ENCODE measurements around the gene DYNLT2.
"Not testable (repeated sequence)": the region's sequence is repeated elsewhere in the genome, so short reads cannot be mapped to it uniquely, and the experiment has no call there.

Gene DYNLT2

GRCh38 chr6:169726963-169727362 lies 24.4 kb downstream of the DYNLT2 start:
- no peak for DNase-seq

GRCh38 chr6:169726049-169726400 lies 25.3 kb downstream of the DYNLT2 start:
- DNase-seq: no peak

DNA sequence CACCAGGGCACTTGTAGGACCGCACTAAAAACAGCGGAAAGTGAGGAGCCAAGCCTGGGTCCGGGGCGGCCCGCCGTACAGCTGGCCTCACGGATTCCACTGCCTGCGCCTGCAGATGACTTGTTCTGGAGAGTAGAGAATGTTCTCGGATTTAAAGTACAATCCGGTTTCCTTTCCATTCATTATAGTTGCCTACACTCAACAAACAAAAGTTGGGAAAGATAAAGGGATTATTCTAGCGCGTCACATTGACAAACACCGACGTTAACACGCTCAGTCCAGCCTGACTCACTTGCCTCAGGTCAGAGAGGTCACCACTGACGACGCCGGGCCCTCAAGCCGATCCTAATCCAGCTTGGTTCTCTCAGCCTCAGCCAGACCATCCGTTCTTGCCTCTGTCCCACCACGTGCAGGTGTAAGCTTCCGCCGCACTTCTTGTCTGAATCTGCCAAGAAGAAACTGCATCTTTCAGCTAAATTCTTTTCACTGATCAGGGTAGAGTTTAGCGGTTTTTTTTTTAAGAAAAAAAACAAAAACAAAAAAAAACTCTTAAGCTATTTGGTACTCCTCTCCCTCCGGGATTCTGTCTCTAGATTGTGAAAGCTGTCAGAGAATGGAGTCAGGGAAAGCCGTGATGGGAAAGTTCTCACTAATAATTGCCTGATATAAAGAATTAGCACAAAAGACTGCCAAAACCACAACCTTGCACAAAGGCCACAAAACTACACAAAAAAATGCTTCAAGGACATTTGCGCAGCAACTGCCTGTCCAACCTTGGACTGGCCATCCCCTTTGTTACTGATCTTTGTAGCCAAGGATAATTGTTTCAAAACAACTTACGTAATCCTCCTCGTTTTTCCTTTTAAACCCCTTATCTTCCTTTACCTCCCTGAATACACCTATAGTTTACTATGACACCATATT lies 26.0 kb downstream of the DYNLT2 start:
- DNase-seq: no peak

DNA sequence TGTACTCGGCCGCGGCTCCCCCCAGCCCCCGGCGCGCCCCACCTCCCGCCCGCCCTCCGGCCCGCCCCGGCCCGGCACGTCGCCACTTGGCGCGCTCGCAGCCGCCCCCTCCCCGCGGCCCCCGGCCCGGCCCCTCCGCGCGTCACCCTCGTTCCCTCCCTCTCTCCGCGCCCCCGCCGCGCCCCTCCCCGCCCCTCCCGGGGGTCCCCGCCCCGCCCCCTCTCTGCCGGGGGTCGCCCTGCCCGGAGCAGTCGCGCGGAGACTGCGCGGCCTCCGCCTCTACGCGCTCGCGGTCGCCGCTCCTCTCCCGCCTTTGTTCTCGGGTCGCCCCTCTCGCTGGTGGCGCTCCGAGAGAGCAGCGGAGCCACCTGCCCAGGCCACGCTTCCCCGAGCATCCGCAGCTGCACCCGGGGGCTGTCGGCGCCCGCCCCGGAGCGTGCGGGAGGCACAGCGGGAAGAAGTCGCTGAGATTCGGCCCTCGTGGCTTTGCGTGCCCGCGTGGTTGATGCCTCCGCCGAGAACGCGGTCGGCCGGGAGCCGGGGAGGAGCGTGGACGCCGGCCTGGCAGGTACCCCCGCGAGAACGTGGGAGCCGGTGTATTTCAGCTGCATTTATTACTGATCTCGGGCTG lies 26.8 kb downstream of the DYNLT2 start, which contains the start of gene PHF10:
Gene PHF10 (minus strand): TSS at position 7 of the 631 bp plus-strand sequence. CDS start 569 bp downstream, outside the sequence.
- DNase-seq: peak; percentile 95

- peak; percentile 14 for DNase-seq
Measured at GRCh38 chr6:169723991-169724493, 27.3 kb downstream of the DYNLT2 start.

DNA sequence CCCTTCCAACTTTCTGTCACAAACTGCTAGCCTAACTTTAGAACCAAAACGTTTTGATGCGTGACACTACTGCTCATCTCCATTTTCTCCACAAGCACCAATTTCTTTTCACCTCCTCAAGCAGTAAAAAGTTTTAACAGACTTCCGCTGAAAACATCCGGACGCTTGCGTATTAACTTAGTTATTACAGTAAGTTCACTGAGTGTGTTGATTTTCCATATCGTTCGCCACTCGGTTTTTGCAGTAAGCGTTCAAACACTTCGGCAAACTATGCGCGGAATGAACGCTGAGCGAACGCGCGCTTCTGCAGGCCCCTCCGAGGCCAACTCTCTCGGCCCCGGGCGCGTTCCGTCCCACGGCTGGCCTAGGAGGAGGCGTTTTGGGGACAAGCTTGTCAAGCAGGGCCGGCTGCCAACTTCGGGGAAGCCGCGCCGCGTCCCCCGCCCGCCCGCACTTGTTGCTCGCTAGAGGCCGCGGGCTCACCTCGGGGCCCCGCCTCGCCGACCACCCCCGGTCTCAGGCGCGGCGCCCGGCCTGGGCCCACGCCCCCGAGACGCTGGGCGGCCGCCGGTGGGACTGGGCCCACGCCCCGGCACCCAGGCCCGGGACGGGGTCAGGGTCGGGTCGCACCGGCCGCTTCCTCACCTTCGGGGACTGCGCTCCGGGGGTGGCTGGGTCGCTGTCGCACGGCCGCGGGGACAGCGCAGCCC lies 28.0 kb downstream of the DYNLT2 start:
- DNase-seq: peak; percentile 74

GRCh38 chr6:169722362-169723199 lies 28.8 kb downstream of the DYNLT2 start:
- DNase-seq: peak; percentile 66

DNA sequence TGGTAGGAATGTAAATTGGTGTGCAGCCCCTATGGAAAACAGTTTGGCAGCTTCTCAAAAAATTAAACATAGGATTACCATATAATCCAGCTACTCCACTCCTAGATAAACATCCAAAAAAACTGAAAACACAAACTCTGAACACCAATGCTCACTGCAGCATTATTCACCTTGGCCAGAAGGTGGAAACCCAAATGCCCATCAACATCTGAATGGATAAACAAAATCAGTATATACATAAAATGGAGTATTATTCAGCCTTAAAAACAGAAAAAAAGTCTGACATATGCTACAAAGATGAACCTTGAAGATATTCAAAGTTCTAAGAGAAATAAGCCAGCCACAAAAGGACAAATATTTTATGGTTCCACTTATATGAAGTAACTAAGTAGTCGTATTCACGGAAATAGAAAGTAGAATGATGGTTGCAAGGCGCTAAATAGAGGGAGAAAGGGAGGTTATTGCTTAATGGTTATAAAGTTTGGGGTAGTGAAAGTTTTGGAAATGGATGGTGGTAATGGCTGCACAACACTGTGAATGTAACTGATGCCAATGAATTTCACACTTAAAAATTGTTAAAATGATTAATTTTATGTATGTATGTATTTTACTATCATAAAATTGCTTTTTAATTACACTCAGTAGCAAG lies 31.0 kb downstream of the DYNLT2 start:
- DNase-seq: no peak

DNA sequence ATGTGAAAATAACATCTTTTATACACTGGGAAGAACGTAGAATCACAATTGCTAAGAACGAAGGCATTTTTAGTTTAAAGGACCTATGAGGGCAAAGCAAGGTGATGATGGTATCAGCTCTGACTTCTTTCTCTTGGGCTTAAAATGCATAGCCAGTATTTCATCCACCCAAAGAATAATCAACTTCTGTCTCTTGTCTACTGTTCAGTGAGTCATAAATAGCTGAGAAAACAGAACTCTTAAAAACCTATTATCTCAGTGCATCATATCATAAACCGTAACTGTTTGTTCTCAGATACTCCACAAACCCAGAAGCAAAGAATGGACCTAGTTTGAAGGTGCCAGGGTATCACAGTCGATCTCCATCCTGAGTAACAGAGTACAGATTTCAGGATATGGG lies 32.3 kb downstream of the DYNLT2 start:
- no peak for DNase-seq

- no peak for DNase-seq
Measured at GRCh38 chr6:169714595-169714994, 36.8 kb downstream of the DYNLT2 start.

- DNase-seq: no peak
Measured at GRCh38 chr6:169714178-169714577, 37.2 kb downstream of the DYNLT2 start.

- no peak for DNase-seq
Measured at GRCh38 chr6:169710009-169710408, 41.4 kb downstream of the DYNLT2 start.

- DNase-seq: no peak
Measured at GRCh38 chr6:169709293-169709692, 42.1 kb downstream of the DYNLT2 start.

DNA sequence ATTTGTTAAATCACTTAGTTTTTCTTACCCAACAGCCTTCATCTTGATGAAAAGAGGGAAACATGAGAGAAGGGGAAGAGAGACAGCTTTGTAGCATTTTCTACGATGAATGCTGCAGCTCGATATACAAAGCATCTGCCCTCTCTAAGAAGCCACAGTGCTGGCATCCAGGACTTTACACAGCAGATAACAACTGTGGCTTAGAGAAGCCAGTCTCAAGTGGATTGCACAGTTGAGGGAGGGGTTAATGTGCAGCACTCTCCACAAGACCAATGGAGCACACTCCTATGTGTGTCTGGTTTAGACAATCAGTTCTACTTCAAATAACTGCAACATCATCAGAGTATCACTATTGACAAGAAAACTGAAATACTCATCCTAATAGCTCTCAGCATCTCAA lies 43.6 kb downstream of the DYNLT2 start:
- DNase-seq: no peak

DNA sequence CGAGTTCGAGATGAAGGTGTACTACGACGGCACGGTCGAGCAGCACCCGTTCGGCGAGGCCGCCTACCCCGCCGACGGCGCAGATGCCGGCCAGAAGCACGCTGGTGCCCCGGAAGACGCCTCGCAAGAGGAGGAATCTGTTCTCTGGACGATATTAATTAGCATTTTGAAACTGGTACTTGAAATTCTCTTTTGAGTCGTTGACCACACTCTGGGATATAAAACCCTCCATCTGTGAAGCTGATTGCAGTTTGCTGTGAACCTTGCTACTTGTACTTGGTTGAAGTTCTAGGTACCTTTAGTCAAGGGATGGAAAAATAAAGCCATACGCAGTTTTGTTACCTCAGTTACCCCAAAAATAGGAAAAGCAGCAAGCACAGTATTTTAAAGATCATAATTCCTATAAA lies 48.5 kb downstream of the DYNLT2 start:
- no peak for DNase-seq

GRCh38 chr6:169701954-169702839 lies 49.2 kb downstream of the DYNLT2 start, which contains the start of the genes C6orf120 and WDR27:
Gene C6orf120, plus strand, starts transcription at chr6:169702126. Its CDS starts 334 bp downstream, at chr6:169702460.
Gene WDR27, minus strand, starts transcription at chr6:169702029. Its CDS starts 13,024 bp downstream, at chr6:169689005.
- peak; percentile 98 for DNase-seq

DNA sequence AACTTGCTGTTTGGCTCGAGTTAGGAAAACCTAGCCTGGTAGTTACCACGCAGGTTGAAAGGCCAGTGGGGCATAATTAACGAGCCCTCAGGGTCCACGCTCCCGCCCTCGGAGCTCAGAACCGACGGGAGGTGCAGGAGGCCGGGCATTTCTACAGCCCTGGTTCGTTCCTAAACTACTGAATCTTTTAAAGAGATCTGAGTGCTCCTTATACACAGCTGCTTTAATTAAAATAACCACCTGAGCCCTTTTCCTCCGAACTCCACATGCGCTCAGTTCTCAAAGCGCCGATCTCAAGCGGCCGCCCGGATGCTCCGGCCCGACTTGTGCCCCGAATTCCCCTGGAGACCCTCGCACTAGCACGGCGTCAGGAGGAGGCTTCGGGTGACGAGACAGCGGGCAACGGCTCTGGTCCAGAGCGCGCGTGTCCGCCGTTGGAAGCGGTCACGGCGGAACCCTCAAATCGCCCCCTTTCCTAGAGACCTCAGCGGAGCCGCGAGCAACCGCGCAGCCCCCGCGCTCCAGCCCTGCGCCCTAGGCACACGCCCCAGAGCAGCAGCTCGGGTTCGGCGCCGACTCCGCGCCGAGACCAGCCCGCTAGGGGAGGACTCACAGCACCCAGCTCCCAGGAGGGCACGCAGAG lies 49.9 kb downstream of the DYNLT2 start:
- no peak for DNase-seq

GRCh38 chr6:169700296-169700695 lies 51.1 kb downstream of the DYNLT2 start:
- no peak for DNase-seq

DNA sequence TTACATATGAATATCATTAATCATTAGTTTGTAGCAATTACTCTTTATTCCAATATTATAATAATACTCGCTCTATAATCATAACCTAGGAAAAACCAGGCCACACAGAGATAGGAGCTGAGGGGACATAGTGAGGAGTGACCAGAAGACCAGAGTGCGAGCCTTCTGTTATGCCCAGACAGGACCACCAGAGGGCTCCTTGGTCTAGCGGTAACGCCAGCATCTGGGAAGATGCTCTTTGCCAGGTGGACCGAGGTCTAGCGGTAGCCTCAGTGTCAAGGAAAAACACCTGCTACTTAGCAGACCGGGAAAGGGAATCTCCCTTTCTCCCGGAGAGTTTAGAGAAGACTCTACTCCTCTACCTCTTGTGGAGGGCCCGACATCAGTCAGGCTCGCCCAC lies 54.3 kb downstream of the DYNLT2 start:
- not testable (repeated sequence) for DNase-seq

GRCh38 chr6:169695131-169695530 lies 56.2 kb downstream of the DYNLT2 start:
- DNase-seq: no peak

All from retina (tissue), 1 donor.